Gastroesophageal sphincter (tissue), 3 donors: ENCODE measurements around the gene PACRG.

ENCODE experiments used
- EP300 ChIP-seq: sonication (generic); formaldehyde crosslinking; IDR thresholded peaks from one replicate; pipeline ENCODE4 v1.6.1; 2017; ENCODE audit warnings: antibody characterized with exemption, mild to moderate bottlenecking
- POLR2A ChIP-seq, 2 donors: fragments of 450-650 bp; IDR thresholded peaks; one replicate each; pipeline ENCODE4 v1.6.1; 2017; ENCODE audit warnings: antibody characterized with exemption in 2 of 2, mild to moderate bottlenecking in 2 of 2, moderate library complexity in 1 of 2
- TF ChIP-seq, protein P1 (sequence below), 4 experiments: fragments of 200-600 bp in 2 of 4; fragments of 450-650 bp in 2 of 4; sonication (generic) in 1 of 4; IDR thresholded peaks; one replicate each; pipeline ENCODE4 v1.5.1; 2017 to 2019; ENCODE audit warnings: antibody characterized with exemption in 4 of 4, mild to moderate bottlenecking in 2 of 4, moderate library complexity in 2 of 4

DNA sequence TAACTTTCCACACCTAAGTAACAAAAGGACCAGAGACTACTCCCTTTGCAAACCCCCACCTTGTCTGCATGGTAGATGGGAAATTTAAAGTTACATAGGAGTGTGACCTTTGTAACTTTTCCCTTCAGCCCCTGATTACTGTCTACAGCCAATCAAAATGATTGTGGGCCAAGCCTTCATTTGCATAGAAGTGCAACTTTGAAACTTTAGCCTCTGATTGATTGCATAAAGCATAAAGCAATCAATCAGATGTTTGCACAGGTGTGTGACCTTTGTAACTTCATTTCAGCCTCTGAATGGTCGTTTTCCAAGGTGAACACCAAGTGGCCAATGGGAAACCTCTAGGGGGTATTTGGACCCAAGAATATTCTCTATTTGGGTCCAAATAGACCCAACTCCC lies 46.3 kb upstream of the PACRG start:
- no peak for TF ChIP-seq POLR2A (IDR thresholded peaks at IDR 0.05)
- TF ChIP-seq, protein P1, sequence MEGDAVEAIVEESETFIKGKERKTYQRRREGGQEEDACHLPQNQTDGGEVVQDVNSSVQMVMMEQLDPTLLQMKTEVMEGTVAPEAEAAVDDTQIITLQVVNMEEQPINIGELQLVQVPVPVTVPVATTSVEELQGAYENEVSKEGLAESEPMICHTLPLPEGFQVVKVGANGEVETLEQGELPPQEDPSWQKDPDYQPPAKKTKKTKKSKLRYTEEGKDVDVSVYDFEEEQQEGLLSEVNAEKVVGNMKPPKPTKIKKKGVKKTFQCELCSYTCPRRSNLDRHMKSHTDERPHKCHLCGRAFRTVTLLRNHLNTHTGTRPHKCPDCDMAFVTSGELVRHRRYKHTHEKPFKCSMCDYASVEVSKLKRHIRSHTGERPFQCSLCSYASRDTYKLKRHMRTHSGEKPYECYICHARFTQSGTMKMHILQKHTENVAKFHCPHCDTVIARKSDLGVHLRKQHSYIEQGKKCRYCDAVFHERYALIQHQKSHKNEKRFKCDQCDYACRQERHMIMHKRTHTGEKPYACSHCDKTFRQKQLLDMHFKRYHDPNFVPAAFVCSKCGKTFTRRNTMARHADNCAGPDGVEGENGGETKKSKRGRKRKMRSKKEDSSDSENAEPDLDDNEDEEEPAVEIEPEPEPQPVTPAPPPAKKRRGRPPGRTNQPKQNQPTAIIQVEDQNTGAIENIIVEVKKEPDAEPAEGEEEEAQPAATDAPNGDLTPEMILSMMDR (IDR thresholded peaks at IDR 0.05): no peak
- no peak for TF ChIP-seq EP300
